Activated CD8-positive, alpha-beta T cell treated with anti-CD3 and anti-CD28 coated beads for 36 hours (primary cell): Measurements from ENCODE around the gene HTR3A. TPM values are rescaled to one million over a fixed set of nuclear protein-coding genes. Genes with fewer than 3 reads are reported as not detected.

Experiments used
- ATAC-seq: fragments of 200-7000 bp; cut with Tn5 transposase; one replicate; pipeline ENCODE4 v1.10.0; 2021; ENCODE audit warnings: mild to moderate bottlenecking, moderate library complexity
- CTCF ChIA-PET: fragments of 350-600 bp; sonication (Branson Sonifier 250); formaldehyde crosslinking; loops from one replicate; lab custom pipeline; 2021; ENCODE audit warnings: antibody characterized with exemption; lab: Charles Lee
- POLR2A ChIA-PET: fragments of 350-600 bp; sonication (Branson Sonifier 250); formaldehyde crosslinking; loops from one replicate; lab custom pipeline; 2021; ENCODE audit warnings: antibody characterized with exemption; lab: Charles Lee
- DNase-seq: peaks from one replicate; pipeline ENCODE4 v3.0.0-alpha.2; 2020
- H3K27ac Mint-ChIP-seq: one replicate; pipeline ENCODE4 v1.8.0; 2021; ENCODE audit warnings: mild to moderate bottlenecking, mixed read lengths
- H3K27me3 Mint-ChIP-seq: one replicate; pipeline ENCODE4 v1.8.0; 2021; ENCODE audit warnings: mixed read lengths
- H3K36me3 Mint-ChIP-seq: one replicate; pipeline ENCODE4 v1.8.0; 2021; ENCODE audit warnings: low read depth, mixed read lengths
- H3K4me1 Mint-ChIP-seq: one replicate; pipeline ENCODE4 v1.8.0; 2021; ENCODE audit warnings: low read depth, mixed read lengths
- H3K4me3 Mint-ChIP-seq: one replicate; pipeline ENCODE4 v1.8.0; 2021; ENCODE audit warnings: mild to moderate bottlenecking, moderate library complexity, mixed read lengths
- H3K9me3 Mint-ChIP-seq: one replicate; pipeline ENCODE4 v1.8.0; 2021; ENCODE audit warnings: mixed read lengths
- intact Hi-C: fragments of 100-400 bp; cut with micrococcal nuclease; formaldehyde crosslinking; loops from one replicate; pipeline ENCODE4 v1.10.0; 2022
- total RNA-seq, 2 experiments: library from RNA; stranded (reverse); gene quantifications; one replicate each; pipeline ENCODE4 v1.2.3, GENCODE V29; 2021
- TF ChIP-seq, protein P1 (sequence below): fragments of 200-600 bp; IDR thresholded peaks from one replicate; pipeline ENCODE4 v1.8.0; 2022; ENCODE audit warnings: antibody characterized with exemption, mild to moderate bottlenecking

The HTR3A gene
- total RNA-seq, 2 experiments from 2014 or later, result not detected

DNA sequence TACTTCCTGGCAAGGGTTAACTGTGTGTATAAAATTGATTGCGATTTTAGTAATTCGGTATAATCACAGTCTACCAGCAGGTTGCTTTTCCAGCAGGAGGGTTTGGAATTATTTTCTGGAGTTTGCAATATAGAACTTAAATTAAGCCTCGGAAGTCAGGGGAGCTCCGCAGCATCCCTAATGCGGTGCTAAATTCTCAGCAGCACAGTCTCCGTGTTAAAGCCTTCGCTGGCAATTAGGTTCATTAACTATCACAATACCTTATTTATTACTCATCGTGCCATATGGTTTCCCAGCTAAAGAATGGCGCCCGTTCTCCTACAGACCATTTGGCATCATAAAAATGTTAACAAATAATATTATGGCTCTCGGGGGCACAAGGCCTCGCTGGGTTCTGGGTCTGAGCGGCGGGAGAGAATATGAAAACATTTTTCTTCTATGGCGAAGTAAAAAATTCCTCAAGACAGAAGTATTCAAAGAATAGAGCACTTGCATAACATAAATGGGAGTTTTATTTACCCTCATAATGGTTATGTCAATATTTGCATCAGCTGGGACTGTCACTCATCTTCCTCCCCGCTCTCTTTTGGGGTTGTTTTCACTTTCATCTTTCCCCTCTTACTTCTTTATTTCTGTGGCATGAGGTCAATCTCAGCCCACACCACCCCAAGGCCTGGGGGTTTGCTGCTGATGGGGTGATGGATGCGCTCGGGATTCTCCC is 56.5 kb downstream of the HTR3A start:
- ChIA-PET POLR2A (no interaction called here), CTCF (interaction anchor here (15.5 kb wide), 1 partner anchor 230 kb away, joined by 210 read pairs; no protein-coding TSS in a partner anchor)
- ATAC-seq, result no peak
- intact Hi-C loops, result no loop called here
- Mint-ChIP-seq H3K36me3 (no peaks in the 10 kb centered on the region), H3K4me1 (peaks cover 3% of the 10 kb centered on the region), H3K9me3 (no peaks in the 10 kb centered on the region), H3K27me3 (no peaks in the 10 kb centered on the region), H3K27ac (no peak overlapping the region), H3K4me3 (no peak overlapping the region)
- no peak for DNase-seq
- TF ChIP-seq, protein P1, sequence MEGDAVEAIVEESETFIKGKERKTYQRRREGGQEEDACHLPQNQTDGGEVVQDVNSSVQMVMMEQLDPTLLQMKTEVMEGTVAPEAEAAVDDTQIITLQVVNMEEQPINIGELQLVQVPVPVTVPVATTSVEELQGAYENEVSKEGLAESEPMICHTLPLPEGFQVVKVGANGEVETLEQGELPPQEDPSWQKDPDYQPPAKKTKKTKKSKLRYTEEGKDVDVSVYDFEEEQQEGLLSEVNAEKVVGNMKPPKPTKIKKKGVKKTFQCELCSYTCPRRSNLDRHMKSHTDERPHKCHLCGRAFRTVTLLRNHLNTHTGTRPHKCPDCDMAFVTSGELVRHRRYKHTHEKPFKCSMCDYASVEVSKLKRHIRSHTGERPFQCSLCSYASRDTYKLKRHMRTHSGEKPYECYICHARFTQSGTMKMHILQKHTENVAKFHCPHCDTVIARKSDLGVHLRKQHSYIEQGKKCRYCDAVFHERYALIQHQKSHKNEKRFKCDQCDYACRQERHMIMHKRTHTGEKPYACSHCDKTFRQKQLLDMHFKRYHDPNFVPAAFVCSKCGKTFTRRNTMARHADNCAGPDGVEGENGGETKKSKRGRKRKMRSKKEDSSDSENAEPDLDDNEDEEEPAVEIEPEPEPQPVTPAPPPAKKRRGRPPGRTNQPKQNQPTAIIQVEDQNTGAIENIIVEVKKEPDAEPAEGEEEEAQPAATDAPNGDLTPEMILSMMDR, result no peak

DNA sequence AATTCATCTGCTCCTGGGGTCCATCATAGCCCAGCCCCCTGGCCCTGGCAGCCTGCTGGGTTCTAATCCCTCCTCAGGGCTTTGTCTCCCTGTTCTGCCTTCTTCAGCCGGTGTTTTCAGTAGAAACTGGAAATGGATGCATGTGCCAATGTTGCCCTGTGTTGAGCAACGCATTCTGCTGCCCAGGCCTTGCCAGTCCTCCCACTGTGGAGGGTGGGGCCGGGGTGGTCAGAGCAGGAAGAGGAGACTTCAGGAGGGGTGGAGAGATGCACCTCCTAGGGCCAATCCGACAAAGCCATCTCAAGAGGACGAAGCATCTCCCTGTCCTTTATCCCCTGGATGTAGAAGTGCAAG is 57.0 kb downstream of the HTR3A start:
- H3K4me3 Mint-ChIP-seq, result no peak overlapping the region
- no peak overlapping the region for H3K27ac Mint-ChIP-seq
- no peak for ATAC-seq
- H3K4me1 Mint-ChIP-seq, result no peaks in the 10 kb centered on the region
- H3K36me3 Mint-ChIP-seq, result no peaks in the 10 kb centered on the region
- no peak for DNase-seq
- intact Hi-C loops, result no loop called here
- no peaks in the 10 kb centered on the region for H3K27me3 Mint-ChIP-seq
- TF ChIP-seq, protein P1, result no peak
- POLR2A ChIA-PET, result no interaction called here
- CTCF ChIA-PET, result interaction anchor here (15.5 kb wide), 1 partner anchor 230 kb away, joined by 210 read pairs; no protein-coding TSS in a partner anchor
- H3K9me3 Mint-ChIP-seq, result no peaks in the 10 kb centered on the region

DNA sequence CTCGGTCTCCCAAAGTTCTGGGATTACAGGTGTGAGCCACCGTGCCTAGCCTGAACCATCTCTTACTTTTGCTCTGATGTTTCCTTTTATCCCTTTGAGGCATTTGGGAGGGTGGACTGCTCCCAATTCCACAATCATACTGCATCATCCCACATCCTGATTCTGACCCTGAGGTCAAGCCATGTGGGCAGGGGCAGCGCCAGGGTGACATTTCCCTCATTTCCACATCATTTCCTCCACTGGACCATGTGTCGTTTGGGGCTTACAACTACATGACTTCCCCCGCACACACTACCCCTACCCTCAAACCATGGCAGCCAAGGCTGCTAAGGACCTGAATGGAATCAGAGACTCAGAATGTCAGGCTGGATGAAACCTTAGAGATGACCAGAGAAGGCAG is 58.2 kb downstream of the HTR3A start:
- ChIA-PET POLR2A (interaction anchor here (0.6 kb wide), 1 partner anchor 306 kb away, joined by 3 read pairs; no protein-coding TSS in a partner anchor), CTCF (interaction anchor here (1.0 to 15.5 kb wide), 2 partner anchors 38 to 228 kb away, joined by 3 to 210 read pairs; no protein-coding TSS in a partner anchor)
- Mint-ChIP-seq H3K27ac (no peak overlapping the region), H3K9me3 (no peaks in the 10 kb centered on the region), H3K4me3 (no peak overlapping the region), H3K27me3 (no peaks in the 10 kb centered on the region), H3K4me1 (no peaks in the 10 kb centered on the region), H3K36me3 (no peaks in the 10 kb centered on the region)
- ATAC-seq, result no peak
- no peak for DNase-seq
- TF ChIP-seq, protein P1, result no peak
- intact Hi-C loops, result no loop called here

DNA sequence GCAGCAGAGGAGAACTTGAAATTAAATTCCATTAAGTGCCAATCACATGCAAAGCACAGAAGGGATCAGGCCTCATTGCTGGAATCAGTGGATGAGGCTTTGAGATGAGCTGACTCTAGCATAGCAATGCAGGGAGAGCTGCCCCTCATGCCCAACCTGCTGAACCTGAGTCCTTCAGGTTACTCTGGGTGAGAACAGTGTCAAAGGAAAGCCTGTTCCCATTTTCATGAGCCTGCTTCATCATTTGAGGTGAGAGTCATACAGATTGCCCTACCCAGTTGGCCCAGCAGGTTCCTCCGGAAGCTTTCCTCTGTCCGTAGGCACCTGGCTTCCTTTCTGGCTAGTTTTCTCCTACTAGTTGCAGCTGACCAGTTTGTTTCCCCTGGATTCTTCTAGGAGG is 58.7 kb downstream of the HTR3A start:
- DNase-seq (no peak), ATAC-seq (no peak)
- Mint-ChIP-seq H3K4me3 (no peak overlapping the region), H3K36me3 (no peaks in the 10 kb centered on the region), H3K4me1 (no peaks in the 10 kb centered on the region), H3K27ac (no peak overlapping the region), H3K9me3 (no peaks in the 10 kb centered on the region), H3K27me3 (no peaks in the 10 kb centered on the region)
- CTCF ChIA-PET, result interaction anchor here (1.0 to 15.5 kb wide), 2 partner anchors 38 to 228 kb away, joined by 3 to 210 read pairs; no protein-coding TSS in a partner anchor
- intact Hi-C loops, result no loop called here
- TF ChIP-seq, protein P1, result no peak
- POLR2A ChIA-PET, result interaction anchor here (0.6 kb wide), 1 partner anchor 306 kb away, joined by 3 read pairs; no protein-coding TSS in a partner anchor

DNA sequence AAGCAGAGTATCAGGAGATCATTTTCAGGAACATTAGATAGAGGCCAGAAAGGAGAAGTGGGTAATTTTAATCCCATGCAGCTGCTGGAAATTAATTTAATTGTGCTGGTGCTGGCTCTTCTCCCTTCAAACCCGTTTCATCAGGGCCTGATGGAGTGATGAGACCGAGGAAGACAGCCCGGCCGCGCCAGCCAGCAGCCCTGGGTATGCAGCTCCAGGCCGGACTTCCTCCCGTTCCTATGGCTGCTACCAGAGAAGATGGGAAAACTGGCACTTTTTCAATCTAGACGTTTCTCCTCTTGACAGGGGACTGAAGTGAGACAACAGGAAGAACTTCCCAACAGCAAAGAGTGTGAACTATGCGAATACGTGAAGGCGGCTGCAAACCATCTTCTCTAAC is 60.0 kb downstream of the HTR3A start:
- TF ChIP-seq, protein P1, result no peak
- ChIA-PET POLR2A (no interaction called here), CTCF (interaction anchor here (1.0 to 15.5 kb wide), 8 partner anchors 9 to 227 kb away, joined by 3 to 210 read pairs (median 4); no protein-coding TSS in a partner anchor)
- Mint-ChIP-seq H3K36me3 (no peaks in the 10 kb centered on the region), H3K27me3 (no peaks in the 10 kb centered on the region), H3K9me3 (no peaks in the 10 kb centered on the region), H3K4me3 (no peak overlapping the region), H3K27ac (no peak overlapping the region), H3K4me1 (no peaks in the 10 kb centered on the region)
- no peak for ATAC-seq
- no peak for DNase-seq
- intact Hi-C loops, result no loop called here
